Measurements from ENCODE around the gene AMOTL2.

The AMOTL2 gene

GRCh38 chr3:134357914-134358811, 16.1 kb downstream of the AMOTL2 start:
- in situ Hi-C loops (cut with HindIII; ENCODE audit: low pct_ligation_motif_present, low pct_unique_long_range_greater_than_20kb, low sequenced_read_pairs), result no loop called here
- peak; percentile 92 for DNase-seq

- no peak for DNase-seq
- in situ Hi-C loops (cut with HindIII; ENCODE audit: low pct_ligation_motif_present, low pct_unique_long_range_greater_than_20kb, low sequenced_read_pairs), result no loop called here
Observed at GRCh38 chr3:134357261-134357913, 16.9 kb downstream of the AMOTL2 start.

- in situ Hi-C loops (cut with HindIII; ENCODE audit: low pct_ligation_motif_present, low pct_unique_long_range_greater_than_20kb, low sequenced_read_pairs), result no loop called here
- DNase-seq, result no peak
Observed at GRCh38 chr3:134356411-134357040, 17.7 kb downstream of the AMOTL2 start.

GRCh38 chr3:134355416-134355815, 18.8 kb downstream of the AMOTL2 start:
- in situ Hi-C loops (cut with HindIII; ENCODE audit: low pct_ligation_motif_present, low pct_unique_long_range_greater_than_20kb, low sequenced_read_pairs), result no loop called here
- no peak for DNase-seq

- in situ Hi-C loops (cut with HindIII; ENCODE audit: low pct_ligation_motif_present, low pct_unique_long_range_greater_than_20kb, low sequenced_read_pairs), result no loop called here
- peak; percentile 53 for DNase-seq
Observed at GRCh38 chr3:134354612-134355251, 19.5 kb downstream of the AMOTL2 start.

- peak; percentile 81 for DNase-seq
- in situ Hi-C loops (cut with HindIII; ENCODE audit: low pct_ligation_motif_present, low pct_unique_long_range_greater_than_20kb, low sequenced_read_pairs), result no loop called here
Observed at GRCh38 chr3:134353831-134354611, 20.2 kb downstream of the AMOTL2 start.

- in situ Hi-C loops (cut with HindIII; ENCODE audit: low pct_ligation_motif_present, low pct_unique_long_range_greater_than_20kb, low sequenced_read_pairs), result no loop called here
Observed at GRCh38 chr3:134353171-134353825, 20.9 kb downstream of the AMOTL2 start.

GRCh38 chr3:134352031-134352671, 22.1 kb downstream of the AMOTL2 start:
- DNase-seq, result no peak
- in situ Hi-C loops (cut with HindIII; ENCODE audit: low pct_ligation_motif_present, low pct_unique_long_range_greater_than_20kb, low sequenced_read_pairs), result no loop called here

More at GRCh38 chr3:134353171-134353825, 20.9 kb downstream of the AMOTL2 start:
- DNase-seq, result no peak

- DNase-seq, result no peak
- in situ Hi-C loops (cut with HindIII; ENCODE audit: low pct_ligation_motif_present, low pct_unique_long_range_greater_than_20kb, low sequenced_read_pairs), result no loop called here
Observed at GRCh38 chr3:134351427-134351826, 22.8 kb downstream of the AMOTL2 start.

- in situ Hi-C loops (cut with HindIII; ENCODE audit: low pct_ligation_motif_present, low pct_unique_long_range_greater_than_20kb, low sequenced_read_pairs), result no loop called here
- no peak for DNase-seq
Observed at GRCh38 chr3:134350861-134351311, 23.4 kb downstream of the AMOTL2 start.

GRCh38 chr3:134350266-134350665, 24.0 kb downstream of the AMOTL2 start:
- in situ Hi-C loops (cut with HindIII; ENCODE audit: low pct_ligation_motif_present, low pct_unique_long_range_greater_than_20kb, low sequenced_read_pairs), result no loop called here
- no peak for DNase-seq

- no peak for DNase-seq
- in situ Hi-C loops (cut with HindIII; ENCODE audit: low pct_ligation_motif_present, low pct_unique_long_range_greater_than_20kb, low sequenced_read_pairs), result no loop called here
Observed at GRCh38 chr3:134348524-134348923, 25.7 kb downstream of the AMOTL2 start.

GRCh38 chr3:134347551-134347950, 26.7 kb downstream of the AMOTL2 start:
- DNase-seq, result no peak
- in situ Hi-C loops (cut with HindIII; ENCODE audit: low pct_ligation_motif_present, low pct_unique_long_range_greater_than_20kb, low sequenced_read_pairs), result no loop called here

GRCh38 chr3:134346744-134347143, 27.5 kb downstream of the AMOTL2 start:
- no peak for DNase-seq
- in situ Hi-C loops (cut with HindIII; ENCODE audit: low pct_ligation_motif_present, low pct_unique_long_range_greater_than_20kb, low sequenced_read_pairs), result no loop called here

GRCh38 chr3:134345202-134345601, 29.0 kb downstream of the AMOTL2 start:
- DNase-seq, result no peak
- in situ Hi-C loops (cut with HindIII; ENCODE audit: low pct_ligation_motif_present, low pct_unique_long_range_greater_than_20kb, low sequenced_read_pairs), result no loop called here

- no peak for DNase-seq
- in situ Hi-C loops (cut with HindIII; ENCODE audit: low pct_ligation_motif_present, low pct_unique_long_range_greater_than_20kb, low sequenced_read_pairs), result no loop called here
Observed at GRCh38 chr3:134344560-134344959, 29.7 kb downstream of the AMOTL2 start.

- no peak for DNase-seq
- in situ Hi-C loops (cut with HindIII; ENCODE audit: low pct_ligation_motif_present, low pct_unique_long_range_greater_than_20kb, low sequenced_read_pairs), result no loop called here
Observed at GRCh38 chr3:134342259-134342658, 32.0 kb downstream of the AMOTL2 start.
